H1 (cell line): ENCODE measurements around the gene ACSF2. TPM values are rescaled to one million over a fixed set of nuclear protein-coding genes. Genes with fewer than 3 reads are reported as not detected.

Source experiments
- ATF2 ChIP-seq: IDR thresholded peaks from 2 replicates; pipeline ENCODE4 v1.6.1; 2012; ENCODE audit warnings: low read length, inconsistent platforms
- CHD7 ChIP-seq: fragments of 300-600 bp; sonication (generic); IDR thresholded peaks from 2 replicates; pipeline ENCODE4 v1.7.1; 2012; ENCODE audit warnings: low read length, moderate library complexity, mild to moderate bottlenecking, inconsistent platforms; ENCODE audit not compliant: insufficient replicate concordance
- RBBP5 ChIP-seq: IDR thresholded peaks from 2 replicates; pipeline ENCODE4 v1.7.1; 2012; ENCODE audit warnings: low read depth, mild to moderate bottlenecking, inconsistent platforms, low read length, moderate library complexity, borderline replicate concordance
- SIX5 ChIP-seq: IDR thresholded peaks from 2 replicates; pipeline ENCODE4 v1.6.1; 2011; ENCODE audit warnings: mild to moderate bottlenecking, low read depth, low read length
- polyA plus RNA-seq, 7 experiments: library from polyadenylated mRNA; depleted of rRNA in 3 of 7; stranded (reverse) in 5 of 7; unstranded in 2 of 7; fragments of >200 nt in 5 of 7; fragments of 200-250 nt in 2 of 7; gene quantifications; 1 replicate in 5 of 7; 2 replicates in 1 of 7; 4 replicates in 1 of 7; pipeline versions ENCODE4 v1.2.1 to v1.2.3, GENCODE V29; 2011 to 2013; ENCODE audit warnings: missing spikeins in 2 of 7, mixed read lengths in 2 of 7
- total RNA-seq: library from RNA; stranded (reverse); fragmentation: NEBNext Ultra II Directional; extraction: Animal tissue kit (Norgen Biotek cat#: 25700); gene quantifications from 2 replicates; pipeline ENCODE4 v1.2.1, GENCODE V29; 2021

Gene ACSF2
- total and polyA plus RNA-seq, 2 of the 8 experiments (the other 6 are each of a cell fraction or from before 2014, with no cell fraction given): 14.5 to 16.3 TPM

- TF ChIP-seq CHD7 (no peak), RBBP5 (no peak), ATF2 (no peak), SIX5 (no peak)
Observed at GRCh38 chr17:50475362-50475761, 49.3 kb downstream of the ACSF2 start (continued).
